Measurements from ENCODE around the gene P4HA3. TPM values are rescaled to one million over a fixed set of nuclear protein-coding genes. Genes with fewer than 3 reads are reported as not detected.

P4HA3 gene
- total RNA-seq, 1 donor from 2014 or later = not detected

DNA sequence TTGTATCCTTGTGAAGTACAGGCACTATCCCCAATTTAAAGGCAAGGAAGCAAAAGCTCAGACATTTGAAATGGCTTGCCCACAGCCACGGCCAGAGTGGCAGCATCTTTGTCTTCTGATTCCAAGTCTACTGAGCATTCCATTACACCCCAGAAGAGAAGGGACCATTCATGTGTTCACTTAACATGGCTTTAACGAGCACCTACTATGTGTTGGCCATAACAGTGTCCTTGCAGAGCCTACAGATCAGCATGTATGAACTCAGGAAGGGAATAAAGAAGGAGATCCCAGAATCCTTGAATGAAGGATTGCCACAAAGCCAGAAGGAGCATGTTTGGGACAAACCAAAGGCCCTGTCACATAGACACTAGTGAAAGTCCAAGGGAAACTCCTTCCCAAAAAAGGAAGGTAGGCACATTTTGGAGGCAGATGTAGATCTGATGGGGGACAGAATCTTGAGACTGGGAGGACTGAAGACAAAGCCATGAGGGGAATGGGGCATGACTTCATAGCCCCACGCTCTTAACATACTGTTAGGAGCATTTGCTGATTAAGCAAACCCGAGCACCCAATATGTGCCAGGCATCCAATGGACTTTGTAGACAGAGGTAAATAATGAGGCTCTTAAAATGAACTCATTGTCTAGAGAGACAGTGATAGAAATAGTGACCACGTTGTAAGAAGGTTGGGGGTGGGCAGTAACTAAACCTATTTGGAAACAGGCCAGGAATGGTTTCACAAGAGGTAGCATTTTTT, 54.9 kb downstream of the P4HA3 start:
- TF ChIP-seq, protein P1, sequence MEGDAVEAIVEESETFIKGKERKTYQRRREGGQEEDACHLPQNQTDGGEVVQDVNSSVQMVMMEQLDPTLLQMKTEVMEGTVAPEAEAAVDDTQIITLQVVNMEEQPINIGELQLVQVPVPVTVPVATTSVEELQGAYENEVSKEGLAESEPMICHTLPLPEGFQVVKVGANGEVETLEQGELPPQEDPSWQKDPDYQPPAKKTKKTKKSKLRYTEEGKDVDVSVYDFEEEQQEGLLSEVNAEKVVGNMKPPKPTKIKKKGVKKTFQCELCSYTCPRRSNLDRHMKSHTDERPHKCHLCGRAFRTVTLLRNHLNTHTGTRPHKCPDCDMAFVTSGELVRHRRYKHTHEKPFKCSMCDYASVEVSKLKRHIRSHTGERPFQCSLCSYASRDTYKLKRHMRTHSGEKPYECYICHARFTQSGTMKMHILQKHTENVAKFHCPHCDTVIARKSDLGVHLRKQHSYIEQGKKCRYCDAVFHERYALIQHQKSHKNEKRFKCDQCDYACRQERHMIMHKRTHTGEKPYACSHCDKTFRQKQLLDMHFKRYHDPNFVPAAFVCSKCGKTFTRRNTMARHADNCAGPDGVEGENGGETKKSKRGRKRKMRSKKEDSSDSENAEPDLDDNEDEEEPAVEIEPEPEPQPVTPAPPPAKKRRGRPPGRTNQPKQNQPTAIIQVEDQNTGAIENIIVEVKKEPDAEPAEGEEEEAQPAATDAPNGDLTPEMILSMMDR (conservative IDR thresholded peaks at IDR 0.05) = no peak
- H3K27me3 Mint-ChIP-seq (ENCODE audit: low read depth) = no peaks in the 10 kb centered on the region
- no peak overlapping the region for H3K4me3 Mint-ChIP-seq

DNA sequence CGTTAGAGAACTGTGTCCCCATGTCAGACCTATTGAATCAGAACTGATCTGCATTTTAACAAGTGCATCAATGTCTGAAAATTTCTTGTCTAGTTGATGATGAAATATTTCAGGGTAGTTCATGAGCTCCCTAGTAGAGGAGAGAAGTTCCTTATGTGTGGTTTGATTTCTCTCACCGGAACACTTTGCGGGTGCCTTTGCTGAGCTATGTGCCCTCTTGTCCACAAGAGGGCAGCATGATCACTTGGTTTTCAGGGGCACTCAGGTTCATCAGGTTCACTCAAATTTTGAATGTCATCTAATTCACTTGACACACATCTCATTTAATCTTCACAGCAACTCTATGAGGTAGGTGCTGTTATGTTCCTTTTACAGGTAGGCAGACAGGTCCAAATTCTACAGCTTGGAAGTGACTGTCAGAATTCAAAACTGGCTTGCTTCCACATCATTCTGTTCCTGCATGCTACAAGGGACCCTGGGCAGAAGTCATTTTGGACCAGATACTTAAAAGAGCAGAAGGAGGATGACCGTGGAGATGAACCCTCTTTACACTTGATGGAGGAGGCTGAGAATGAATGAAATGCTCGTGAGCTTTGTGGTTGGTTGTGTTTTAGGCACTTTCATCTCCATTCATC, 55.6 kb downstream of the P4HA3 start:
- Mint-ChIP-seq H3K9me3 (no peaks in the 10 kb centered on the region), H3K27me3 (ENCODE audit: low read depth) (no peaks in the 10 kb centered on the region), H3K27ac (ENCODE audit: unreplicated experiment) (no peak overlapping the region), H3K4me1 (no peaks in the 10 kb centered on the region), H3K4me3 (no peak overlapping the region), H3K36me3 (ENCODE audit: low read depth) (peaks cover 3% of the 10 kb centered on the region)
- peak; percentile 44 for DNase-seq (ENCODE audit: low read depth, low spot score)
- TF ChIP-seq, protein P1 (conservative IDR thresholded peaks at IDR 0.05) = peak; percentile 94

More for the DNA sequence above, 54.9 kb downstream of the P4HA3 start:
- H3K9me3 Mint-ChIP-seq = no peaks in the 10 kb centered on the region
- peaks cover 3% of the 10 kb centered on the region for H3K36me3 Mint-ChIP-seq (ENCODE audit: low read depth)
- DNase-seq (ENCODE audit: low read depth, low spot score) = no peak
- no peaks in the 10 kb centered on the region for H3K4me1 Mint-ChIP-seq
- H3K27ac Mint-ChIP-seq (ENCODE audit: unreplicated experiment) = no peak overlapping the region

DNA sequence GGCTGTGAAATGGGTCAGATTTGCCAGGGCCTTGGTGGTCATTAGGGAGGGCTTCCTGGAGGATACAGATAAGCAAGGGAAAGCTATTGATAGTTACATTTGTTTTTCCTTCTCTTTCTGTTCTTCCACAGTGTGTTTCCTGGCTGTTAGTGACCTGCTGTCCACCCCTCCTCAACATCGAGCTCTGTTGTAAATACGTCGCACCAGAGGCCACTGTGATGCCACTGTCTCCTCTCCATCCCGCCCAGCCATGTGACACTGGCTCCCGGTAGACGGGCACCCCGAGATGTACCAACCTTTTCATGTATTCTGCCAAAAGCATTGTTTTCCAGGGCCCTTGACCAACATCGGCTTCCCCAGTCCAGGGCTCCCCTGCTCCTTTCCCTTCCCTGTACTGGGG, 58.1 kb downstream of the P4HA3 start:
- DNase-seq (ENCODE audit: low read depth, low spot score) = no peak
- Mint-ChIP-seq H3K27ac (ENCODE audit: unreplicated experiment) (no peak overlapping the region), H3K27me3 (ENCODE audit: low read depth) (no peaks in the 10 kb centered on the region)

DNA sequence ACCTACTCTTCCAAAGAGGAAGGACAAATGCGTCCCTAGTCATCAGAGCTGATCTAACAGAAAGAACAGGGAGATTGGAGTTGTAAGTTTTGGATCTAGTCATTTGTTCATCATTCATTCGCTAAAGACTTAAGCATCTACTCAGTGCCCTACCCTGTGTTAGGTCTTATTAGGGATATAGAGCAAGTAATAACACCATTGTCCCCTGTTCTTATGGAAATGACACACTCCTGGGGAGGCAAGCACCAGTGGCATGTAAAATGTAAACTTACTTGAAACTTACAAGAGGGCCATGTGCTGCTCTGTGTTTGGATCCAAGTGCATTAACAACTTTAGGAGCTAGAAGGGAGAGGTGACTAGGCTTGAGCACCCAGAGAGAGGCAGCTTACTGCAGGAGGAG, 61.9 kb downstream of the P4HA3 start:
- Mint-ChIP-seq H3K27me3 (ENCODE audit: low read depth) (no peaks in the 10 kb centered on the region), H3K4me3 (no peak overlapping the region), H3K4me1 (no peaks in the 10 kb centered on the region), H3K9me3 (no peaks in the 10 kb centered on the region), H3K36me3 (ENCODE audit: low read depth) (peaks cover 12% of the 10 kb centered on the region), H3K27ac (ENCODE audit: unreplicated experiment) (no peak overlapping the region)
- DNase-seq (ENCODE audit: low read depth, low spot score) = no peak
- TF ChIP-seq, protein P1 (conservative IDR thresholded peaks at IDR 0.05) = no peak

More for the DNA sequence above, 58.1 kb downstream of the P4HA3 start:
- H3K4me1 Mint-ChIP-seq = no peaks in the 10 kb centered on the region
- H3K36me3 Mint-ChIP-seq (ENCODE audit: low read depth) = peaks cover 6% of the 10 kb centered on the region
- no peak overlapping the region for H3K4me3 Mint-ChIP-seq
- TF ChIP-seq, protein P1 (conservative IDR thresholded peaks at IDR 0.05) = no peak
- H3K9me3 Mint-ChIP-seq = no peaks in the 10 kb centered on the region

DNA sequence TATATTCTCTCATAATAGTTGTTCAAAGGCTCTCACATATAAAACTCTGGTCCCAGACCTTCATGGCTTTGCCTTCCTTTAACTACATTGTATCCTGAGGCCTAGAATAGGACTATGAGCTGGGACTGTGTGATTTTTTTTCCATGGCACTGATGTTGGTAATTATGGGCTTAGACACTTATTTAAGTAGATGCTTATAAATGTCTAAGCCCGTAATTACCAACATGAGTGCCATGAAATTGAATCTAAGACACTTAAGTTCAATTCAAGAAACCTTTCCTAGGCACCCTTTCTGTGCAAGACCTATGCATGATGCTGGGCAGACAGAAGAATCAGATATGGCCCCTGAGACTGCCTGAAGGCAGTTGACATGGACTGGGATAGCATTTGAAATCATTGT, 63.0 kb downstream of the P4HA3 start:
- H3K27ac Mint-ChIP-seq (ENCODE audit: unreplicated experiment) = no peak overlapping the region
- no peaks in the 10 kb centered on the region for H3K27me3 Mint-ChIP-seq (ENCODE audit: low read depth)
- DNase-seq (ENCODE audit: low read depth, low spot score) = no peak
- no peaks in the 10 kb centered on the region for H3K4me1 Mint-ChIP-seq
- TF ChIP-seq, protein P1 (conservative IDR thresholded peaks at IDR 0.05) = no peak
- H3K36me3 Mint-ChIP-seq (ENCODE audit: low read depth) = peaks cover 12% of the 10 kb centered on the region
- H3K9me3 Mint-ChIP-seq = no peaks in the 10 kb centered on the region
- no peak overlapping the region for H3K4me3 Mint-ChIP-seq

Data from neural crest cell (in vitro differentiated cells).